GM08714 (cell line): Measurements from ENCODE around the gene ESYT2.

ENCODE experiments used
- H3K4me3 ChIP-seq: fragments of 200-500 bp; sonication (Bioruptor generic); 2 replicates; pipeline ENCODE4 v1.5.1; 2014; ENCODE audit warnings: mild to moderate bottlenecking, low read length, inconsistent platforms
- ZNF274 ChIP-seq: IDR thresholded peaks from 2 replicates; pipeline ENCODE4 v1.6.1; 2012; ENCODE audit warnings: mild to moderate bottlenecking, low read depth, low read length

ESYT2 gene

DNA sequence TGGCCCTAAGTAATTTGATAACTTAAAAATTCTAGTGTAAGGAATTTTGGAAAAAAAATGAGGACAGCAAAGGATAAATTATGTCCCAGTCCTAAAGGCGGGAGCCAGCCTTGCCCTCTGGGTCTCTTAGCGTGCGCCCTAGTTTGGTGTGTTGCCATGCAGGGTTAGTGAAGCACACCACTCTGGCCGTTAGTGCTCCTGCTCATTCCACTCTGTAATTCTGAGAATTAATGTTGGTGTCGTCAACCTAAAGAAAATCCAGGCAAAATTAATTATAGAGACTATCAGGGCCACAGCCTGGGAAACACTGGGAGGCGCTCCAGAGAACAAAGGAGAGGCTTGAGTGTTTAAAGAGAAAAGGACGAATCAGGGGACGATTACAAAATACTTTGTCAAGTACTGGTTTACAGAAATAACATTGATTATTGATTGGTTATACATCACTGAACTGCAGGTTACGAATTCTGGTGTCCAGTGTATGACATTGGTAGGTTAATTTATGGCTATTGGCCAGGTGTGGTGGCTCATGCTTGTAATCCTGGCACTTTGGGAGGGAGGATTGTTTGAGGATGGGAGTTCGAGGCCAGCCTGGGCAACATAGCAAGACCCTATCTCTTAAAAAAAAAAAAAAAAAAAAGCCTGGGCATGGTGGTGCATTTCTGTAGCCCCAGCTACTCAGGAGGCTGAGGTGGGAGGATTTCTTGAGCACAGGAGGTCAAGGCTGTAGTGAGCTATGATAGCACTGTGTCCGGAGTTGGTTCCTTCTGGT is 32.8 kb upstream of the ESYT2 start:
- TF ChIP-seq ZNF274, result no peak
- no peak overlapping the region for H3K4me3 ChIP-seq

DNA sequence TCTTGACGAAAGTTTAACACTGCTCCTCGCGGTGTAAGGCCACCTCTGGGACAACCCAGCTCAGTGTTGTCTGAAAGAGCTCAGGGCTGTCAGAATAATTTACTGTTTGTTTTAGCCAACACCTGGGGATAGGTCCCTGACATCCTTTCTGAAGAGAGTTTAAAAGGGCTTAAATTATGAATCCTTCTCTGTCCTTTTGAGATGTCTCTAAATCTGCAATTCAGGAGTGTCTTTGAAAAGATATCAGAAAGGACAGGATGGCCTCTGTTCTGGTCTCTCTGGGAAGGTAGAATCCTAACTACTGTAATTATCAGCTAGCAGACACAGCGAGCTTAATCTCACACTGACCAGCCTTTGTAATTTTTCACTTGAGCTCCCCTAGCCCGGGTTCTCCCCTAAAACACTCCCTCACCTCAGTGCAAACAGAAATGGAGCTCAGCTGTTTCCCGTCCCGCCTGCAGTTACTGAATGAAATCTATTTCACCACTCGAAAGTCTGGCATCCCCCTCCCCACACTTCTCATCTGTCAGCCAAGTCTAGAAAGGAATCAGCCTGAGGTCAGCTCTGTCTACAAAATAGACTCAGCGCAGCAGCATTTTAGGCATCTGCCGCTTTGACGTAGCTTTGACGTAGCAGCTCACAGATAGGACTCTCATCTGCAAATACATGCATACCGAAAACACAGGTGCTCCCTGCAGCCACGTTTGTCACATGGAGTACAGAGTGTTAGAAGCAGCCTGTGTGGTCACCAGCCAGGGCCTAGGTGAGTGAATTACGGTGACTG is 31.9 kb upstream of the ESYT2 start:
- H3K4me3 ChIP-seq, result no peak overlapping the region
- TF ChIP-seq ZNF274, result no peak

DNA sequence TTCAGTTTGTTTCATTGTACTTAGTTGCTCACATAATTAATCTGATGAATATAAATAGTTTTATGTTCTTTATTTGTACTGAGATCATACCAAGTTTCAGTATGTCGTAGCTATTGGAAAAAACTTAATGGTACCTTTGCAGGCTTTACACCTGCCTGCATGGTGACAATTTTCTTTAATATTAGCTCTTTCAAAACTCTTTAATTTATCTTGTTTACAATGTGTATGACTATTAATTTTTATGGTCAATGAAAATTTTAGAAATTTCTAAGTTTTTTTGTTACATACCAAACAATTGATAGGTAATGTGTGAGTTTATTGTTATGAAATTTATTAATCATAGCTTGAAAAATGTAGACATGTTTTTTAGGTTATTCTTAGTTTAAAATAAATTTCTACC is 31.1 kb upstream of the ESYT2 start:
- no peak for TF ChIP-seq ZNF274
- no peak overlapping the region for H3K4me3 ChIP-seq

DNA sequence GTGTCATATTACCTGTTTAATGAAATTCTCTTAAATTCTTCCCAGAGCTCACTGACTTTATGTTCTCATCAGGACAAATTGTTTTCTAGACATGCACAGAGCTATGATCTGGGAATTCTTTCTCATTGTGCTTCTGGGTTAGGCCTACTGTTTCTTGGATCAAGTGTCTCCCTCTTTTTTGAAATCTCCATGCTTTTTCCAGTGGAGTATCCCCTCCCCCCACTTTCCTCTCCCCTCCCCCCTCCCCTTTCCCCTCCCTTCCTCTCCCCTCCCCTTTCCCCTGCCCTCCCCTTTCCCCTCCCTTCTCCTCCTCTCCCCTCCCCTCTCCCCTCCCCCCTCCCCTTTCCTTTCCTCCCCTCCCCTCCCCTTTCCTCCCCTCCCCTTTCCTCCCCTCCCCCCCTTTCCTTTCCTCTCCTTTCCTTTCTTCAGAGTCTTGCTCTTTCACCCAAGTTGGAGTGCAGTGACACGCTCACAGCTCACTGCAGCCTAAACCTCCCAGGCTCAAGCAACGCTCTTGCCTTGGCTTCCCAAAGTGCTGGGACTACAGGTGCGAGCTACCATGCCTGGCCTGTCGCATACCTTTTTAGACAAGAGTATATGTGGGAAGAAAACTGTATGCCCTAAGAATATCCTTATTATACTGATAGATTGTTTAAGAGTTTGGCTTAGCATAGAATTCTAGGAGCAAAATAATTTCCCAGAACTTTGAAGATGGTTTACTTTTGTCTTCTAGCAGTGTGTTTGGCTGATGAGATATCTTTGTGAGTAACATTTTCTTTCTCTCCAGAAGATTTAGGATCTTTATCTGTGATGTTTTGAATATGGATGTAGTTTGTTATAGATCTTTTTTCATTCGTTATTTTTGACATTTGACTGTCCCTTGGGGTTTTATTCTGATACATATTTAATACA is 29.5 kb upstream of the ESYT2 start:
- no peak for TF ChIP-seq ZNF274
- H3K4me3 ChIP-seq, result no peak overlapping the region

DNA sequence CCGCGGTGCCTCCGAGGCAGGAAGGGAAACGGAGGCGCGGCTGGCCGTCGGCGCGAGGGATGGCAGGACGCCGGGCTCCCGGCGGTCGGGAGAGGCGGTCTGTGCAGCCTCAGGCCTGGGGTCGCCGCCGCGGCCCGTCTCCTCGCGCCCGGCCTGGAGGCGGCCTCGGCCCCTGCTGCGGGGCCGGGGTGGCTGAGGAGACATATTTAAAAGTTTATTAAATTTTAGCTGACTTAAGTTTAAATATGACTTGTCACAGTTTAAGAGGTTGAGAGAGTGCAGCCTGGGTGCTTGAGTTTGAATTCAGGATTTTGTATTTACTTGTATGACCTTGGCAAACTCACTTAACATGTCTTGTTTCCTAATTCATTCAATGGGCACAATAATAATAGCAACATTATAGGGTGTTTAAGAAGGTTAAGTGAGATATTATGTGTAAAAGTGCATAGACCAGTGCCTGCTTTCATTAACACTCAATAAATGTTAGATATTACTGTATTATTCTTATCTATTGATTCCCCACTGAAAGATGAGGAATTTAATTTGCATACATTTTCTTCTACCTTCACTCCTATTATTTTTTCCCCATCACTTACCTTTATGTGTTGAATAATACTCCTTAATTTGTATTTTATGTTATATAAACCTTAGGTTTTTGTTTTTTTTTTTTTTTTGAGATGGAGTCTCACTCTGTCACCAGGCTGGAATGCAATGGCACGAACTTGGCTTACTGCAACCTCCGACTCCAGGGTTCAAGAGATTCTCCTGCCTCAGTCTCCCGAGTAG is 27.8 kb upstream of the ESYT2 start:
- TF ChIP-seq ZNF274, result no peak
- H3K4me3 ChIP-seq, result peak overlapping the region; percentile 83

DNA sequence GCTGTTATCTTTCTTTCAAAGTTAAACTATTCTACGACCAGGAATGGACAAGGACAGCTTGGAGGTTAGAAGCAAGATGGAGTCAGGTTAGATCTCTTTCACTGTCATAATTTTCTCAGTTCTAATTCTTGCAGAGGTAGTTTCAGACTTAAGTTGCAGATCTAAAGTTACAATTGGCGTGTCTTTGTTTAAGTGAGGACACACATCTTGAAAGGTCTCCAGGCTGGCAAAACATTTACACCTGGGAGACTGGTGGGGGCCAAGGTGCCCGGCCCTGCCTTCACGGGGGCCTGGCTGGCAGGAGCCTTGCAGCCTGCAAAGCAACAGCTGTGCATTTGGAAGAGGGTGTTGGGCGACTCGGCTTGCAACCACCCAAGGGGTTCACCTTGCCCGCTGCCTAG is 25.4 kb upstream of the ESYT2 start:
- no peak overlapping the region for H3K4me3 ChIP-seq
- no peak for TF ChIP-seq ZNF274

DNA sequence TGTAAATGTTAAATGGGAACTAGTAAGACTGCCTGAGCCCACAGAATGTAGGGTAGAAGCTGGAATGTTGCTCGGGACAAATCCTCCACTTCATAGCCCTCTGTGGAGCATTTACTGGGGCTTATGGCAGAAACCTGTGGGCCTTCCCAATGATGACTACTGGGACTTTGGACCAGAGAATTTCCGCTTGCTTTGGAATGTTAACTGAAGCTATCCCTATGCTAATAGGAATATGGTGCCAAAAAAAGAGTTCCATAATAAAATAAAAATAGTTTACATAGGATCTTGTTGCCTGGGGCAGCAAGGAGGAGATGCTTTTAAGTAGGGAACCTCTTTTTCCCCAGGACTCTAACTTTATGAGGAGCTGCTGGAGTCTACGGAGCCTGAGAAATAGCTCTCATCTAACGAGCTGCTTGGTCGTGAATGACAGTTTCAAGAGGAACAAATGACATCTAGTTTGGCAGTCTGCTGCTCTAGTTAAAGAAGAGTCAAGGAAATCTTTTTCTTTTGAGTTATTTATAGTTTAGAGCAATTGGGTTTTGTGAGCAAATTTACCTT is 21.3 kb upstream of the ESYT2 start:
- no peak overlapping the region for H3K4me3 ChIP-seq
- no peak for TF ChIP-seq ZNF274

DNA sequence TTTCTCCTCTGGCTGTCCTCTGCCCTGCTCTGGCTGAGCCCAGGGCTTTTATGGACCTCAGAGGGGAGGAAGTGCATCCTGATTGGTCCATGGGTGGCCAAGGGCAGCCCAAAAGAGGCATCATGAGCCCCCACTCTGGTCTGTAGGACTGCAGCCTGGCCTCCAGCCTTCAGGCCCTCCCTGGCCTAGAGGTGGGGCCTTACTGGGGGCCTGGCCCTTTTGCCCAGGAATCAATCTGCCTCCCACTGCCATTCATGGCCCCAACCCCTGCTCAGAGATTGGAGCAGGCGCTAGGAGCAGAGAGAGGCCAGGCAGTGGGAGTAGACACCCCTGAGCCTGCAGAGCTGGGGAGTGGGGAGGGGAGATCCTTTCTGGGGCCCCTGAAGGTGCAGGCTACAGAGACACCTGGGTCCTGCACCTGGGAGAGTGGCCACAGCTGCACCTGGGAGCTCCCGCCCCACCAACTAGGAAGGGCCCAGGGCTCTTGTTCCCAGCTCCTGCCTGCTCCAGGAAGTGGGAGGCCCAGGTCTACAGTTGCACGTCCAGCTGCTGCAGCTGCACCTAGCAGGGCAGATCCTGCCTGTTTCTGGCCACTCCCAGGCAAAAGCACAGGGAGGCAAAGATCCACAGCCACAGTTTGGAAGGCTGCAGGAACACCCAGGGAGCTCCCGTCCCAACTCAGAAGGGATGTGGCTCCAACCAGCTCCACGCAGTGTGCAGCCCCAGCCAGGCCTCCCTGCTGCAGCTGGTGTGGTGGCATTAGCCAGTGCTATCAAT is 20.6 kb upstream of the ESYT2 start:
- TF ChIP-seq ZNF274, result no peak
- H3K4me3 ChIP-seq, result no peak overlapping the region

DNA sequence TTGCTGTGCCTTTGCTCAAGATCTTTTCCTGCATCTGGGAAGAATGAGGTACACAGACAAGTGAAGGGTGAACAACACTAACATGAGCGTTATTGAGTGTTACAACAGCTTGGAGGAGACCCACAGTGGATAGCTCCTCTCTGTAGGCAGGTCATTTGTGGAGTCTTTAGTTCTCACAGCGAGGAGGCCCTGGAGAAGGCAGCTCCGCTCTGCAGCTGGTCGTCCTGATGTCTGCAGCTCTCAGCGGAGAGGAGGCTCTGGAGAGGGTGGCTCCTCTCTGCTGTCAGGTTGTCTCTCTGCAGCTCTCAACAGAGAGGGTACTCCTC is 20.1 kb upstream of the ESYT2 start:
- H3K4me3 ChIP-seq, result no peak overlapping the region
- TF ChIP-seq ZNF274, result no peak

DNA sequence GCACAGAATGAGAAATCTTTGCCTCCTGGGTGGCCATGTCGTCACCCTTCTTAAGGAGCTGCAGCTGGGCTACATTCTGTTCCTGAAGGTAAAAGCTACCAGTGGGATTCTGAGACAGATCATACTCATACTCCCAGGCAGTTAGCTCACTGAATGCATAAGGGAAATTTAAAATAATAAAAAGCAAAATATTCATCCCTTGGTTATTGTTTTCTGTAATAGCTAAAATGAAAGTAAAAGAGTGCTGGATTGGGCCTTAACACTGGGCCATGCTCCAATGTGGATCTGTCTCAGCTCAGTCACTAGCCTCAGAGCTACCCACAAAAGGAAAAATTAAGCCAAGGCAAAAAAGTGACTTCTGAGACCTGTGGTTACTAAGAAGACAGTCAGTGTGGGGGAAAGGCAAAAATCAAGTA is 18.1 kb upstream of the ESYT2 start:
- no peak overlapping the region for H3K4me3 ChIP-seq
- TF ChIP-seq ZNF274, result no peak

DNA sequence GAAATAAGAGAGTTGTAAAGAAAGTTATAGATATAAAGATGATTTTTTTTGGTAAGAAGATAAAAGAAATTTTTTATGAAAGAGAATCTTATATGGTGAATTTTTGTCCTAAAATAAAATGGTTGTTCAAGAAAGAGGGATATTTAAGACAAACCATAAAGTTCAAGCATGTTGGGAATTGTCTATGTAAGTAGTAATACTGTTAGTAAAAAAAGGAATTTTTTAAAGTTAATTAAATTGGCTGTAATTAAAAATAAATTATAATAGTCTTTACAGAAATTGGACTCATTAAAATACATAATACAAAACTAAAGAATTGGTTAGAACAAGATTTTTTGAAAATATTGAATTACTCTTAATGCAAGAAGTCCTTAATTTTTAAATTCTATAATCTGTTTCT is 17.0 kb upstream of the ESYT2 start:
- H3K4me3 ChIP-seq, result no peak overlapping the region
- no peak for TF ChIP-seq ZNF274

DNA sequence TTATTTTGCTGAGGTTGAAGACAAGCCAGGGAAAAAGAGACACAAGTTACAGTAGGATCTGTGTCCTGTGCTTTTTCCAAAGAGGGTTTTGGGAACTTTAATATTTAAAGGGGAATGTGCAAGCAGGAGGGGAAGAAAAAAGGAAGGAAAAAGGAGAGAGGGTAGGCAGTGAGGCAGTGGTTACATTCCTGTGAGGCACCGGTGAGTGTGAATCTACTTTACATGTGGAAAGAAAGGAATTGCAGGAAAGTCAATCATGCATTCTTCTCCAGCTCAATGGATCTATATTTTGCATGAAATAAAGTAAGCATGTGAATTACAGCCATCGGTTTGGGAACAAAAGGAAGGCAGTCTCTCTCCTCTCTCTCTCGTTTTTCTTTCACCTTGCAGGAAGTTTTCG is 14.5 kb upstream of the ESYT2 start:
- TF ChIP-seq ZNF274, result no peak
- H3K4me3 ChIP-seq, result no peak overlapping the region

DNA sequence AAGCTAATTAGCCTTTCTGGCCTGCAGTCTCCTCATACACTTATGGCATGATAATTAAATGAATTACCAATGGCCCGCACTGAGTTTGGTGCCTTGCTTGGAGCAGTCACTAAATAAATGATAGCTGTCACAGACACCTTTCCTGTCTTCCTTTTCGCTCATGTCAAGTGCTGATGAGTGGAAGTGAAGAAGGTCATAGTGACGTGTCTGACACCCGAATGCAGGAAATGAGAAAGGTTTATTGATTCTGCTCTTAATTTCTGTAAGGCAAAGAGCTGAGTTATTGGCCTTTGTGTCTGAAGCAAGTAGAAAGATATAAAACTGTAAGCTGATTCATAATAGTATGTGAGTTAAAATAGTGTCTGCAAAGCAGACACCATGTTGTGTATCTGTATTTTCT is 13.2 kb upstream of the ESYT2 start:
- no peak overlapping the region for H3K4me3 ChIP-seq
- no peak for TF ChIP-seq ZNF274
